PFSK-1 (cell line): ENCODE measurements around the gene LHX5.

Experiments used
- FOXP2 ChIP-seq: optimal IDR thresholded peaks from 2 replicates; pipeline ENCODE3; 2011; ENCODE audit warnings: borderline replicate concordance, control low read depth, inconsistent platforms; ENCODE audit not compliant: insufficient read depth; ENCODE audit errors: extremely low read length, extremely low read depth
- POLR2AphosphoS5 ChIP-seq: IDR thresholded peaks from 2 replicates; pipeline ENCODE4 v1.6.1; 2012; ENCODE audit warnings: low read depth, mild to moderate bottlenecking, control low read depth, low read length, moderate library complexity
- REST ChIP-seq, 2 experiments: IDR thresholded peaks; 2 replicates each; pipeline versions ENCODE4 v1.6.1 to v1.8.0; 2011 to 2012; ENCODE audit warnings: low read depth in 2 of 2, low read length in 2 of 2, control low read depth in 1 of 2, inconsistent platforms in 1 of 2, mild to moderate bottlenecking in 1 of 2, moderate library complexity in 1 of 2; ENCODE audit not compliant: insufficient read depth in 1 of 2
- SIN3A ChIP-seq: IDR thresholded peaks from 2 replicates; pipeline ENCODE4 v1.6.1; 2012; ENCODE audit warnings: mild to moderate bottlenecking, low read length, moderate library complexity, borderline replicate concordance; ENCODE audit not compliant: insufficient read depth
- TAF1 ChIP-seq: IDR thresholded peaks from 2 replicates; pipeline ENCODE4 v1.6.1; 2012; ENCODE audit warnings: low read length, control low read depth, borderline replicate concordance; ENCODE audit not compliant: insufficient read depth

Gene LHX5

GRCh38 chr12:113413488-113413939 lies 58.2 kb downstream of the LHX5 start:
- TF ChIP-seq SIN3A (no peak), FOXP2 (no peak), POLR2AphosphoS5 (no peak), REST (IDR thresholded peaks at IDR 0.05; ENCODE audit: insufficient read depth in 1 of 2, low read depth in 2 of 2, low read length in 2 of 2) (no peak), TAF1 (no peak)
